Esophagus squamous epithelium (tissue), 5 donors: ENCODE measurements around the gene HDAC11. TPM values are rescaled to one million over a fixed set of nuclear protein-coding genes. Genes with fewer than 3 reads are reported as not detected.

Experiments used
- DNase-seq: peaks from one replicate; lab custom pipeline; 2025; lab: John Stamatoyannopoulos, UW
- H3K27ac ChIP-seq, 4 donors: fragments of 200-600 bp; sonication (generic); one replicate each; pipeline ENCODE4 v1.5.1; 2016 to 2019; ENCODE audit warnings: mild to moderate bottlenecking in 1 of 4
- H3K27me3 ChIP-seq, 4 donors: fragments of 200-600 bp; sonication (generic); 1 replicate in 3 of 4; 2 replicates in 1 of 4; pipeline versions ENCODE4 v1.5.1 to v1.6.0; 2017 to 2021; ENCODE audit warnings: antibody characterized with exemption in 1 of 4
- H3K36me3 ChIP-seq, 3 donors: fragments of 200-600 bp; sonication (generic); one replicate each; pipeline ENCODE4 v1.5.1; 2016 to 2019
- H3K4me1 ChIP-seq, 3 donors: fragments of 200-600 bp; sonication (generic); one replicate each; pipeline ENCODE4 v1.5.1; 2017 to 2019
- H3K4me3 ChIP-seq, 4 donors: fragments of 200-600 bp; sonication (generic); 1 replicate in 3 of 4; 2 replicates in 1 of 4; pipeline ENCODE4 v1.5.1; 2016 to 2019; ENCODE audit warnings: mild to moderate bottlenecking in 2 of 4, moderate library complexity in 1 of 4
- H3K9me3 ChIP-seq, 3 donors: fragments of 200-600 bp; sonication (generic); one replicate each; pipeline ENCODE4 v1.5.1; 2016 to 2019
- CTCF ChIP-seq, 6 experiments: fragments of 450-650 bp in 4 of 6; fragments of 200-600 bp in 2 of 6; sonication (generic) in 2 of 6; IDR thresholded peaks; one replicate each; pipeline ENCODE4 v1.5.1; 2016 to 2019; ENCODE audit warnings: antibody characterized with exemption in 6 of 6, mild to moderate bottlenecking in 4 of 6, moderate library complexity in 4 of 6
- POLR2A ChIP-seq, 4 donors: fragments of 450-650 bp; IDR thresholded peaks; one replicate each; pipeline ENCODE4 v1.6.1; 2017; ENCODE audit warnings: antibody characterized with exemption in 4 of 4, mild to moderate bottlenecking in 4 of 4, moderate library complexity in 3 of 4
- WGBS, 2 donors: methylation state at CpG; one replicate each; pipeline ENCODE4 v1.1.5; 2018; 5-methylcytosine and 5-hydroxymethylcytosine counted together
- intact Hi-C: fragments of 100-400 bp; cut with DNase I; formaldehyde crosslinking; loops from one replicate; pipeline ENCODE4 v1.15.0; 2022
- total RNA-seq, 4 donors: library from RNA; depleted of rRNA; stranded (reverse); fragments of >200 nt; gene quantifications; one replicate each; pipeline ENCODE4 v1.1.0, GENCODE V29; 2016
- donor health status: DM: yes; HTN: yes; CAD: no.

Gene HDAC11
- total RNA-seq, 4 donors from 2014 or later: 8.1 to 25.4 (median 12.3) TPM

DNA sequence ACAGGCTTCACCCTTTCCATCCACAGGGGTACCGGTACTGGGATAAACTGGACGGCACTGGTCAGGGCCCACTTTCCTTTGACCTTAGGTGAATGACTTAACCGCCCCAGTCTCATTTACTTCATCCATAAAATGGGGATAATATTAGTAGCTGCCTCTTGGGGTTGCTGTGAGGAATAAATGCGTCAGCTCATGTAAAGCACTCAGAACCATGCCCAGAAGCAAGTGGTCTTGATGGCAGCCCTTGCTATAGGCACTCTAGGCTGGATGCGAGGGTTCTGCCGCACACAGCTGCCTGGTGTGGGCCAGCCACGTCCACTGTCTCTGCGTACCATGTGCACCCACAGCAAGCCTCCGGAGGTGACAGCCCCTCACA, 36.6 kb downstream of the HDAC11 start:
- intact Hi-C loops: no loop called here
- Histone ChIP-seq H3K27me3 (peaks cover 0 to 17% (median 0%) of the 10 kb centered on the region in 4 donors), H3K4me3 (no peak overlapping the region), H3K9me3 (no peaks in the 10 kb centered on the region), H3K36me3 (no peaks in the 10 kb centered on the region), H3K27ac (peak overlapping the region in 2 of 4 donors; percentile 64 to 75), H3K4me1 (peaks cover 0 to 46% (median 18%) of the 10 kb centered on the region in 3 donors)
- DNase-seq: no peak
- 87 to 100% methylated on average over 2 to 9 of the region's 9 CpGs for WGBS, 2 donors
- TF ChIP-seq CTCF (IDR thresholded peaks at IDR 0.05): no peak
- TF ChIP-seq POLR2A (IDR thresholded peaks at IDR 0.05): no peak

GRCh38 chr3:13517253-13517977, 37.3 kb downstream of the HDAC11 start:
- peak overlapping the region in 2 of 4 donors; percentile 68 to 75 for H3K27ac ChIP-seq

DNA sequence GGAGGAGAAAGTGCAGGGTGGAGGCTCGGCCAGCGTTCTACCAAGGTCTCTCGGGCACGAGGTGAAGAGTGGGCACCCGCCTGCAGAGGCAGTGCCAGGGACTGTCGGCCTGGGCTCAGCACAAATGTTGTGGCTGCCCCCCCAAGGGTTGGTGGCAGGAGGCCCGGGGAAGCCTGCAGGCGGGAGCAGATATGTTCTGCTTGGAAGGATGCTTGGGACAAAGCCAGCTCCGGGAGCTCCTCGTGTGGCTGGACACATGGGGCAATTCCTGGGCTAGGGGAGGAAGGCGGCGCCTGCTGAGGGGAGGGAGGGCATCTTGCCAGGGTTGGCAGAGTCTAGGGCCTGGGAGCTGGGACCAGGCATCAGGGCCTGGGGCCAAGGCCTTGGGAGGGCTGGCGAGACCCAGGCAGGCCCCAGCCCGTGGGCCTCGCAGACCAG, 38.4 kb downstream of the HDAC11 start:
- peak overlapping the region in 2 of 4 donors; percentile 59 to 68 for H3K27ac ChIP-seq
- no peaks in the 10 kb centered on the region for H3K9me3 ChIP-seq
- no peak overlapping the region for H3K4me3 ChIP-seq
- intact Hi-C loops: no loop called here
- no peak for DNase-seq
- H3K36me3 ChIP-seq: no peaks in the 10 kb centered on the region
- WGBS, 2 donors: 63% methylated on average over 5 of the region's 15 CpGs; no CpG with 5 or more reads in 1 of the 2 donors
- TF ChIP-seq POLR2A (IDR thresholded peaks at IDR 0.05) (no peak), CTCF (IDR thresholded peaks at IDR 0.05) (no peak)
- H3K4me1 ChIP-seq: peaks cover 0 to 43% (median 18%) of the 10 kb centered on the region in 3 donors
- peaks cover 0 to 10% (median 0%) of the 10 kb centered on the region in 4 donors for H3K27me3 ChIP-seq

More at GRCh38 chr3:13517253-13517977, 37.3 kb downstream of the HDAC11 start:
- Histone ChIP-seq H3K4me1 (peaks cover 0 to 46% (median 18%) of the 10 kb centered on the region in 3 donors), H3K9me3 (no peaks in the 10 kb centered on the region), H3K36me3 (no peaks in the 10 kb centered on the region), H3K27me3 (peaks cover 0 to 17% (median 0%) of the 10 kb centered on the region in 4 donors), H3K4me3 (no peak overlapping the region)
- no peak for DNase-seq
- no peak for TF ChIP-seq POLR2A (IDR thresholded peaks at IDR 0.05)
- TF ChIP-seq CTCF (IDR thresholded peaks at IDR 0.05): no peak
- intact Hi-C loops: no loop called here
- 67 to 90% methylated on average over 1 to 4 of the region's 18 CpGs for WGBS, 2 donors

- H3K36me3 ChIP-seq: no peaks in the 10 kb centered on the region
- intact Hi-C loops: no loop called here
- H3K4me1 ChIP-seq: peaks cover 0 to 38% (median 16%) of the 10 kb centered on the region in 3 donors
- H3K27ac ChIP-seq: peak overlapping the region in 2 of 4 donors; percentile 42 to 59
- H3K4me3 ChIP-seq: no peak overlapping the region
- WGBS, 2 donors: 81 to 83% methylated on average over 6 to 7 of the region's 19 CpGs
- TF ChIP-seq CTCF (IDR thresholded peaks at IDR 0.05) (no peak), POLR2A (IDR thresholded peaks at IDR 0.05) (no peak)
- H3K27me3 ChIP-seq: peaks cover 0 to 9% (median 0%) of the 10 kb centered on the region in 4 donors
- no peaks in the 10 kb centered on the region for H3K9me3 ChIP-seq
- no peak for DNase-seq
These were observed 39.1 kb downstream of the HDAC11 start for GRCh38 chr3:13519006-13519791.
